ENCODE measurements around the gene NR1H2. TPM values are rescaled to one million over a fixed set of nuclear protein-coding genes. Genes with fewer than 3 reads are reported as not detected.
A peak's percentile ranks its signal among the peaks of the same experiment; 100 is the strongest.

The NR1H2 gene
- total and polyA plus RNA-seq, 10 of the 15 experiments (the other 5 are each of a cell fraction or from before 2014, with no cell fraction given) = 0.05 to 54.2 (median 35.1) TPM

DNA sequence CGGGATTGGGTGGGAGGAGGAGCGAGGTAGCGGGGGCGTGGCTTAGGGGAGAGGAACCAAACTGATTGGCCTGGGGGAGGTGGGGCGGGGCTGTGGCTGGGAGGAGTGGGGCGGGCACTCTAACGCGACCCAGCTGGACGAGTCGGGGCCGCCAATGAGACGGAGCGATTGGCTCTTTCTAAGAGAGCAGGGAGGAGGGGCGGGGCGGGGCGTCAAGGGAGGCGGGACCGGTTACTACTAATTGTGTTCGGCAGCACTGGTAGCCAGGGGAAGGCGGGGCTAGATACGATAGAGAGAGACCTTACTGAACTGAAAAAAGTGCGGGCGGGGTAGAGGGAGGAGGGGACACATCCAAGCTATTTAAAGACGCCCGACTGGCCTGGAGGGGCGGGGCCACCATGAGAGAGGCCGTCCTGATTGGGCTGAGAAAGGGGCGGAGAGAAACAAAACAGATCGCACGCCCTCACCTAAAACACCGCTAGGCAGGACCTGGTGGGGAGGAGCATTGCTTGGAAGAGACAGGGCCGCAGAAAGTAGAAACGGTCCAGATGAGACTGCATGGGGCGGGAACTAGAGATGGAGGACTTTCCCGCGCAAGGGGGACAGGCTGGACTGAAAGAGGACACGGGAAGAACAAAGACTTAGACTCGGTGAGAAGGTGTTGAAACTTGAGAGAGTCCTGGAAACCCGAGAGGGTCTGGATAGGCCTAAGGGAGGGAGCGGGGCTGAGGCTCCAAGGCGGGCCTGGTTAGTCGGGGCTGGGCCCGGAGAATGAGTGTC lies 46.9 kb upstream of the NR1H2 start, which contains the start of gene KCNC3 (continued):
- TF ChIP-seq, protein P1, sequence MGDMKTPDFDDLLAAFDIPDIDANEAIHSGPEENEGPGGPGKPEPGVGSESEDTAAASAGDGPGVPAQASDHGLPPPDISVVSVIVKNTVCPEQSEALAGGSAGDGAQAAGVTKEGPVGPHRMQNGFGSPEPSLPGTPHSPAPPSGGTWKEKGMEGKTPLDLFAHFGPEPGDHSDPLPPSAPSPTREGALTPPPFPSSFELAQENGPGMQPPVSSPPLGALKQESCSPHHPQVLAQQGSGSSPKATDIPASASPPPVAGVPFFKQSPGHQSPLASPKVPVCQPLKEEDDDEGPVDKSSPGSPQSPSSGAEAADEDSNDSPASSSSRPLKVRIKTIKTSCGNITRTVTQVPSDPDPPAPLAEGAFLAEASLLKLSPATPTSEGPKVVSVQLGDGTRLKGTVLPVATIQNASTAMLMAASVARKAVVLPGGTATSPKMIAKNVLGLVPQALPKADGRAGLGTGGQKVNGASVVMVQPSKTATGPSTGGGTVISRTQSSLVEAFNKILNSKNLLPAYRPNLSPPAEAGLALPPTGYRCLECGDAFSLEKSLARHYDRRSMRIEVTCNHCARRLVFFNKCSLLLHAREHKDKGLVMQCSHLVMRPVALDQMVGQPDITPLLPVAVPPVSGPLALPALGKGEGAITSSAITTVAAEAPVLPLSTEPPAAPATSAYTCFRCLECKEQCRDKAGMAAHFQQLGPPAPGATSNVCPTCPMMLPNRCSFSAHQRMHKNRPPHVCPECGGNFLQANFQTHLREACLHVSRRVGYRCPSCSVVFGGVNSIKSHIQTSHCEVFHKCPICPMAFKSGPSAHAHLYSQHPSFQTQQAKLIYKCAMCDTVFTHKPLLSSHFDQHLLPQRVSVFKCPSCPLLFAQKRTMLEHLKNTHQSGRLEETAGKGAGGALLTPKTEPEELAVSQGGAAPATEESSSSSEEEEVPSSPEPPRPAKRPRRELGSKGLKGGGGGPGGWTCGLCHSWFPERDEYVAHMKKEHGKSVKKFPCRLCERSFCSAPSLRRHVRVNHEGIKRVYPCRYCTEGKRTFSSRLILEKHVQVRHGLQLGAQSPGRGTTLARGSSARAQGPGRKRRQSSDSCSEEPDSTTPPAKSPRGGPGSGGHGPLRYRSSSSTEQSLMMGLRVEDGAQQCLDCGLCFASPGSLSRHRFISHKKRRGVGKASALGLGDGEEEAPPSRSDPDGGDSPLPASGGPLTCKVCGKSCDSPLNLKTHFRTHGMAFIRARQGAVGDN (IDR thresholded peaks at IDR 0.05) = peak; percentile 29; the same call in 1 of the 2 replicates
- TF ChIP-seq SMAD5 (IDR thresholded peaks at IDR 0.05; ENCODE audit: low read depth) (peak; percentile 78; the same call in 1 of the 2 replicates), RAD51 (IDR thresholded peaks at IDR 0.05) (no peak), FOXM1 (IDR thresholded peaks at IDR 0.05; ENCODE audit: low read depth, low read length) (no peak), BACH1 (IDR thresholded peaks at IDR 0.05; ENCODE audit: borderline replicate concordance) (0 out of 2 replicates have a peak, but pooled peaks have one; percentile 54), NFXL1 (IDR thresholded peaks at IDR 0.05; ENCODE audit: borderline replicate concordance) (no peak), RBBP5 (conservative IDR thresholded peaks at IDR 0.05) (no peak), STAT1 (conservative IDR thresholded peaks at IDR 0.05) (no peak), PAX5 (IDR thresholded peaks at IDR 0.05; ENCODE audit: borderline replicate concordance, low read depth, low read length) (no peak), CBFB (IDR thresholded peaks at IDR 0.05; ENCODE audit: low read depth) (peak; percentile 56; the same call in 1 of the 2 replicates), MXI1 (IDR thresholded peaks at IDR 0.05; ENCODE audit: low read depth, low read length) (peak; percentile 77), POLR2AphosphoS5 (IDR thresholded peaks at IDR 0.05; ENCODE audit: low read length) (peak; percentile 60), ASH2L (IDR thresholded peaks at IDR 0.05; ENCODE audit: borderline replicate concordance, low read depth) (no peak), ZBED1 (IDR thresholded peaks at IDR 0.05; ENCODE audit: borderline replicate concordance) (peak; percentile 73), IKZF2 (IDR thresholded peaks at IDR 0.05) (no peak), NRF1 (conservative IDR thresholded peaks at IDR 0.05; ENCODE audit: low read depth, low read length) (no peak), SMARCA5 (IDR thresholded peaks at IDR 0.05) (no peak; the same call in 1 of the 2 replicates), ZNF24 (IDR thresholded peaks at IDR 0.05) (no peak), ZZZ3 (IDR thresholded peaks at IDR 0.05; ENCODE audit: control insufficient read depth, insufficient read length, low read depth) (no peak), RB1 (IDR thresholded peaks at IDR 0.05; ENCODE audit: borderline replicate concordance) (peak; percentile 93; the same call in 1 of the 2 replicates), NR2C2 (IDR thresholded peaks at IDR 0.05; ENCODE audit: borderline replicate concordance, control insufficient read depth, insufficient read length, low read depth) (no peak), SMC3 (IDR thresholded peaks at IDR 0.05; ENCODE audit: borderline replicate concordance, low read length) (no peak), GATAD2B (conservative IDR thresholded peaks at IDR 0.05; ENCODE audit: low read depth) (no peak), NFIC (IDR thresholded peaks at IDR 0.05; ENCODE audit: low read depth, low read length) (no peak), SREBF2 (IDR thresholded peaks at IDR 0.05; ENCODE audit: low read length) (no peak)
- TF ChIP-seq, protein P2, sequence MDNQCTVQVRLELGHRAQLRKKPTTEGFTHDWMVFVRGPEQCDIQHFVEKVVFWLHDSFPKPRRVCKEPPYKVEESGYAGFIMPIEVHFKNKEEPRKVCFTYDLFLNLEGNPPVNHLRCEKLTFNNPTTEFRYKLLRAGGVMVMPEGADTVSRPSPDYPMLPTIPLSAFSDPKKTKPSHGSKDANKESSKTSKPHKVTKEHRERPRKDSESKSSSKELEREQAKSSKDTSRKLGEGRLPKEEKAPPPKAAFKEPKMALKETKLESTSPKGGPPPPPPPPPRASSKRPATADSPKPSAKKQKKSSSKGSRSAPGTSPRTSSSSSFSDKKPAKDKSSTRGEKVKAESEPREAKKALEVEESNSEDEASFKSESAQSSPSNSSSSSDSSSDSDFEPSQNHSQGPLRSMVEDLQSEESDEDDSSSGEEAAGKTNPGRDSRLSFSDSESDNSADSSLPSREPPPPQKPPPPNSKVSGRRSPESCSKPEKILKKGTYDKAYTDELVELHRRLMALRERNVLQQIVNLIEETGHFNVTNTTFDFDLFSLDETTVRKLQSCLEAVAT (IDR thresholded peaks at IDR 0.05) = peak; percentile 61; the same call in 1 of the 2 replicates
- TF ChIP-seq, protein P3, sequence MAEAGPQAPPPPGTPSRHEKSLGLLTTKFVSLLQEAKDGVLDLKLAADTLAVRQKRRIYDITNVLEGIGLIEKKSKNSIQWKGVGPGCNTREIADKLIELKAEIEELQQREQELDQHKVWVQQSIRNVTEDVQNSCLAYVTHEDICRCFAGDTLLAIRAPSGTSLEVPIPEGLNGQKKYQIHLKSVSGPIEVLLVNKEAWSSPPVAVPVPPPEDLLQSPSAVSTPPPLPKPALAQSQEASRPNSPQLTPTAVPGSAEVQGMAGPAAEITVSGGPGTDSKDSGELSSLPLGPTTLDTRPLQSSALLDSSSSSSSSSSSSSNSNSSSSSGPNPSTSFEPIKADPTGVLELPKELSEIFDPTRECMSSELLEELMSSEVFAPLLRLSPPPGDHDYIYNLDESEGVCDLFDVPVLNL (IDR thresholded peaks at IDR 0.05; ENCODE audit: low read depth, low read length) = peak; percentile 50; the same call in 1 of the 2 replicates

Data from GM12878 (cell line).